PC-3 (cell line): ENCODE data around the gene TRMU. TPM values are rescaled to one million over a fixed set of nuclear protein-coding genes. Genes with fewer than 3 reads are reported as not detected.

ENCODE experiments used
- ATAC-seq: fragments of 200-7000 bp; cut with Tn5 transposase; 2 replicates; pipeline ENCODE4 v1.9.1; 2020; ENCODE audit warnings: mild to moderate bottlenecking, moderate library complexity
- BruUV-seq: library from RNA; stranded (reverse); fragments of 400-500 nt; replicated peaks from 2 replicates; lab custom pipeline; 2021; lab: Mats Ljungman, UMichigan
- CTCF ChIA-PET: fragments of 300-600 bp; sonication (Branson Sonifier 250); formaldehyde crosslinking; loops from one replicate; lab custom pipeline; 2022; ENCODE audit warnings: antibody characterized with exemption; lab: Charles Lee
- POLR2A ChIA-PET: fragments of 300-600 bp; sonication (Branson Sonifier 250); formaldehyde crosslinking; loops from one replicate; lab custom pipeline; 2022; ENCODE audit warnings: antibody characterized with exemption; ENCODE audit not compliant: unreplicated experiment; lab: Charles Lee
- DNase-seq: peaks from one replicate; pipeline ENCODE4 v3.0.0-alpha.2; 2015
- H2AFZ ChIP-seq: fragments of 300-600 bp; sonication (generic); 2 replicates; pipeline ENCODE4 v1.6.0; 2016; ENCODE audit warnings: antibody characterized with exemption, low read length
- H3F3A ChIP-seq: fragments of 300-600 bp; sonication (generic); one replicate; pipeline ENCODE4 v1.6.0; 2017; ENCODE audit warnings: antibody characterized with exemption, low read length, control low read depth, mild to moderate bottlenecking; ENCODE audit not compliant: unreplicated experiment
- H3K27ac ChIP-seq: fragments of 300-600 bp; sonication (generic); 2 replicates; pipeline ENCODE4 v1.5.1; 2016; ENCODE audit warnings: mild to moderate bottlenecking, low read length
- H3K27me3 ChIP-seq: fragments of 300-600 bp; sonication (generic); 2 replicates; pipeline ENCODE4 v1.6.1; 2016; ENCODE audit warnings: low read length, mixed read lengths
- H3K36me3 ChIP-seq: fragments of 300-600 bp; sonication (generic); 2 replicates; pipeline ENCODE4 v1.6.1; 2016; ENCODE audit warnings: low read depth, mixed run types, low read length, mixed read lengths
- H3K4me1 ChIP-seq: fragments of 300-600 bp; sonication (generic); 2 replicates; pipeline ENCODE4 v1.5.1; 2016; ENCODE audit warnings: low read length; ENCODE audit not compliant: insufficient read depth
- H3K4me2 ChIP-seq: fragments of 300-600 bp; sonication (generic); 2 replicates; pipeline ENCODE4 v1.6.0; 2016; ENCODE audit warnings: low read length
- H3K4me3 ChIP-seq: fragments of 300-600 bp; sonication (generic); 2 replicates; pipeline ENCODE4 v1.5.1; 2016; ENCODE audit warnings: mild to moderate bottlenecking, low read length, mixed read lengths
- H3K79me2 ChIP-seq: fragments of 300-600 bp; sonication (generic); 2 replicates; pipeline ENCODE4 v1.6.1; 2017; ENCODE audit warnings: low read length, mixed read lengths
- H3K9ac ChIP-seq: fragments of 300-600 bp; sonication (generic); 2 replicates; pipeline ENCODE4 v1.6.0; 2016; ENCODE audit warnings: mild to moderate bottlenecking, low read length
- H3K9me2 ChIP-seq: fragments of 300-600 bp; sonication (generic); replicated peaks from 2 replicates; pipeline ENCODE4 v1.6.1; 2016; ENCODE audit warnings: mixed run types, low read length, mixed read lengths
- H3K9me3 ChIP-seq: fragments of 300-600 bp; sonication (generic); 2 replicates; pipeline ENCODE4 v1.6.1; 2016; ENCODE audit warnings: low read length, mixed read lengths
- H4K20me1 ChIP-seq: fragments of 300-600 bp; sonication (generic); 2 replicates; pipeline ENCODE4 v1.6.1; 2016; ENCODE audit warnings: low read length, mixed read lengths
- CTCF ChIP-seq: fragments of 300-600 bp; sonication (generic); conservative IDR thresholded peaks from 2 replicates; pipeline ENCODE4 v1.5.1; 2017; ENCODE audit warnings: antibody characterized with exemption, low read depth, mild to moderate bottlenecking, low read length
- EZH2 ChIP-seq: fragments of 300-600 bp; sonication (generic); IDR thresholded peaks from one replicate; pipeline ENCODE4 v1.6.1; 2017; ENCODE audit warnings: antibody characterized with exemption, mild to moderate bottlenecking, low read length; ENCODE audit not compliant: unreplicated experiment
- EZH2phosphoT487 ChIP-seq: fragments of 300-600 bp; sonication (generic); IDR thresholded peaks from 2 replicates; pipeline ENCODE4 v1.6.1; 2018; ENCODE audit warnings: mild to moderate bottlenecking, antibody characterized with exemption, low read length, borderline replicate concordance
- intact Hi-C: fragments of 100-400 bp; cut with micrococcal nuclease; formaldehyde crosslinking; loops from 2 replicates; pipeline ENCODE4 v1.9.0; 2023
- total RNA-seq: library from RNA; depleted of rRNA; stranded (reverse); fragments of >200 nt; gene quantifications from 2 replicates; pipeline ENCODE4 v1.2.3, GENCODE V29; 2014; rRNA removed

TRMU gene
- total RNA-seq, 1 experiment from 2014 or later: 63.5 TPM

GRCh38 chr22:46405901-46406300, 70.4 kb downstream of the TRMU start:
- TF ChIP-seq CTCF: no peak
- TF ChIP-seq EZH2phosphoT487: no peak
- no peak for TF ChIP-seq EZH2
- Histone ChIP-seq H3K4me3 (no peak overlapping the region), H3K79me2 (no peaks in the 10 kb centered on the region), H3K9me3 (no peaks in the 10 kb centered on the region), H3K27me3 (no peaks in the 10 kb centered on the region), H3K9me2 (no peaks in the 10 kb centered on the region), H3K4me2 (no peak overlapping the region), H3K9ac (no peak overlapping the region), H3K36me3 (no peaks in the 10 kb centered on the region), H3K4me1 (no peaks in the 10 kb centered on the region), H3F3A (no peaks in the 10 kb centered on the region), H3K27ac (no peak overlapping the region), H2AFZ (no peak overlapping the region), H4K20me1 (no peaks in the 10 kb centered on the region)
- ATAC-seq: no peak
- DNase-seq: no peak
- POLR2A ChIA-PET: no interaction called here
- CTCF ChIA-PET: no interaction called here
- intact Hi-C loops: no loop called here
- BruUV-seq: no TSS peak

GRCh38 chr22:46406349-46406748, 70.8 kb downstream of the TRMU start:
- Histone ChIP-seq H3K4me3 (no peak overlapping the region), H3K27ac (no peak overlapping the region), H3K4me1 (no peaks in the 10 kb centered on the region), H4K20me1 (no peaks in the 10 kb centered on the region), H3K36me3 (no peaks in the 10 kb centered on the region), H3K9me2 (no peaks in the 10 kb centered on the region), H3K9ac (no peak overlapping the region), H3K9me3 (no peaks in the 10 kb centered on the region), H3F3A (no peaks in the 10 kb centered on the region), H3K4me2 (no peak overlapping the region), H3K27me3 (no peaks in the 10 kb centered on the region), H3K79me2 (no peaks in the 10 kb centered on the region), H2AFZ (no peak overlapping the region)
- intact Hi-C loops: no loop called here
- no TSS peak for BruUV-seq
- CTCF ChIA-PET: no interaction called here
- DNase-seq (no peak), ATAC-seq (no peak)
- POLR2A ChIA-PET: no interaction called here
- TF ChIP-seq EZH2 (no peak), EZH2phosphoT487 (no peak), CTCF (no peak)

GRCh38 chr22:46406791-46407190, 71.3 kb downstream of the TRMU start:
- CTCF ChIA-PET: no interaction called here
- DNase-seq: no peak
- no peak overlapping the region for H3K9ac ChIP-seq
- TF ChIP-seq EZH2phosphoT487: no peak
- TF ChIP-seq CTCF: no peak
- no peak for TF ChIP-seq EZH2
- H3K4me1 ChIP-seq: no peaks in the 10 kb centered on the region
- no peak overlapping the region for H3K4me2 ChIP-seq
- H2AFZ ChIP-seq: no peak overlapping the region
- H3K4me3 ChIP-seq: no peak overlapping the region
- no TSS peak for BruUV-seq
- H3K27ac ChIP-seq: no peak overlapping the region
- no peaks in the 10 kb centered on the region for H3K36me3 ChIP-seq
- intact Hi-C loops: no loop called here
- ATAC-seq: no peak
- no peaks in the 10 kb centered on the region for H3K9me2 ChIP-seq
- no peaks in the 10 kb centered on the region for H4K20me1 ChIP-seq
- POLR2A ChIA-PET: no interaction called here
- no peaks in the 10 kb centered on the region for H3K27me3 ChIP-seq
- no peaks in the 10 kb centered on the region for H3K9me3 ChIP-seq
- H3F3A ChIP-seq: no peaks in the 10 kb centered on the region
- H3K79me2 ChIP-seq: no peaks in the 10 kb centered on the region

Other genes starting within 250 kb of the TRMU start
- gene PPARA, start 185.2 kb upstream of the TRMU start, total RNA-seq: 6.0 and 7.7 TPM in 2 replicates
- 14.1 and 21.0 TPM in 2 replicates for gene CDPF1, start 85.4 kb upstream of the TRMU start, total RNA-seq
- gene PKDREJ, start 72.4 kb upstream of the TRMU start, total RNA-seq: not detected in 2 replicates
- 26.8 and 41.4 TPM in 2 replicates for gene TTC38, start 67.7 kb upstream of the TRMU start, total RNA-seq
- 20.6 and 26.4 TPM in 2 replicates for gene GTSE1, start 38.8 kb upstream of the TRMU start, total RNA-seq
- gene CELSR1, start 201.9 kb downstream of the TRMU start, total RNA-seq: 14.2 and 19.3 TPM in 2 replicates